ENCODE measurements around the gene KLK15.

Gene KLK15

DNA sequence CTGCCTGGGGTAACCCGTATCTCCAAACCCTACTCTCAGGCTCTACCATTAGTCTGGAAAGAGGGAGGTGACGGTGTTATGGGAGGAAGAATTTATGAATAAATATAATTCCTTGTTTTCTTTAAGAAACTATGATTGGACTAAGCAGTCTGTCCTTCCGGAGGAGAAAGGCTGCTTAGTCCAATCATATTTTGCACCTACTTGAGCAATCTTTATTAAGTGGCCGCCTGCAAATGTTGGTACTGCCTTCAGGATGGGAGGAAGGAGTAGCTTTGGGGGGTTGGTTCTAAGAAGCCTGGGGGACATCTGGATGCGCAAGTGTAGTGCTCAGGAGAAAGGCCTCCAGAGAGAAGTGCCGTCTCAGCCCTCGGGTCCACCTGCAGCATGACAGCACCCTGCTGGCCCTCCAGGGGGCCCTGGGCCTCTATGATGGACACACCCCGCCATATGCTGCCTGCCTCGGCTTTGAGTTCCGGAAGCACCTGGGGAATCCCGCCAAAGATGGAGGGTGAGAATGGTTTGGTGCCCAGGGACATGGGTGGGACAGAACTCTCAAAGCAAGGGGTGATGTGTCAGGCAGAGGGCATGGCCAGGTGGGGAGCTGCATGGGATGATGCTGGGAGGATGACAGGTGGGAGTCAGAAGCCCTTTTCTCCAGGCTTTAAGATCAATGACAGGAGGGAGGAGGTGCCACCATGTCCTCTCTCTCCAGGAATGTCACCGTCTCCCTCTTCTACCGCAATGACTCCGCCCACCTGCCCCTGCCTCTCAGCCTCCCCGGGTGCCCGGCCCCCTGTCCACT is 39.1 kb downstream of the KLK15 start:
- H3K4me3 ChIP-seq = no peak overlapping the region
- H3K9ac ChIP-seq (ENCODE audit: insufficient read length) = no peak overlapping the region
- DNase-seq (ENCODE audit: low read depth, low spot score) = no peak
- no peaks in the 10 kb centered on the region for H3K9me3 ChIP-seq (ENCODE audit: low read depth, low read length)
- H3K27ac ChIP-seq = no peak overlapping the region
- peaks cover 22% of the 10 kb centered on the region for H3K36me3 ChIP-seq (ENCODE audit: insufficient read depth, low read length)
- TF ChIP-seq EZH2 (IDR thresholded peaks at IDR 0.05) = no peak
- no peak; the same call in 1 of the 2 replicates for TF ChIP-seq POLR2AphosphoS5 (IDR thresholded peaks at IDR 0.05; ENCODE audit: borderline replicate concordance, low read depth, low read length)
- no peak for TF ChIP-seq FOXP2 (optimal IDR thresholded peaks at IDR 0.05; ENCODE audit: control extremely low read depth, extremely low read length, insufficient read depth)

DNA sequence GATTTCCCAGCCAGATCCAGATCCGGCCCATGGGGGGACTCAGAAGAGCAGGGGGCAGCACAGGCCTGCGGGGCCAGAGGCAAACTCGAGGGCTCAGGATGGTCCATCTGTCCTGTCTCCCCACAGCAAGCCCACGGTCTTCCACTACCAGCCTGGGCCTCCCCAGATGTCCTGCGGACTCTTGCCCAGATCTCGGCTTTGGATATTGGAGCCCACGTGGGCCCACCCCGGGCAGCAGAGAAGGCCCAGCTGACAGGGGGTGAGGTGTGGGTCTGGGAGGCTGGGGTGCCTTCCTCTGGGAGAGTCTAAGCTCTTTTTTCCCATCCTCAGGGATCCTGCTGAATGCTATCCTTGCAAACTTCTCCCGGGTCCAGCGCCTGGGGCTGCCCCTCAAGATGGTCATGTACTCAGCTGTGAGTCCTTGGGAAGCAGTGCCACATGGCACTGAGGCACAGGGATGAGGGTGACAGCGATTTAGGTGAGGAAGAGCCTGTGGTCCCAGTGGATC is 39.8 kb downstream of the KLK15 start:
- TF ChIP-seq POLR2AphosphoS5 (IDR thresholded peaks at IDR 0.05; ENCODE audit: borderline replicate concordance, low read depth, low read length) (no peak), EZH2 (IDR thresholded peaks at IDR 0.05) (no peak), FOXP2 (optimal IDR thresholded peaks at IDR 0.05; ENCODE audit: control extremely low read depth, extremely low read length, insufficient read depth) (no peak)
- H3K27ac ChIP-seq = no peak overlapping the region
- no peak for DNase-seq (ENCODE audit: low read depth, low spot score)
- H3K9me3 ChIP-seq (ENCODE audit: low read depth, low read length) = no peaks in the 10 kb centered on the region
- H3K4me3 ChIP-seq = no peak overlapping the region
- H3K36me3 ChIP-seq (ENCODE audit: insufficient read depth, low read length) = peaks cover 15% of the 10 kb centered on the region
- H3K9ac ChIP-seq (ENCODE audit: insufficient read length) = no peak overlapping the region

DNA sequence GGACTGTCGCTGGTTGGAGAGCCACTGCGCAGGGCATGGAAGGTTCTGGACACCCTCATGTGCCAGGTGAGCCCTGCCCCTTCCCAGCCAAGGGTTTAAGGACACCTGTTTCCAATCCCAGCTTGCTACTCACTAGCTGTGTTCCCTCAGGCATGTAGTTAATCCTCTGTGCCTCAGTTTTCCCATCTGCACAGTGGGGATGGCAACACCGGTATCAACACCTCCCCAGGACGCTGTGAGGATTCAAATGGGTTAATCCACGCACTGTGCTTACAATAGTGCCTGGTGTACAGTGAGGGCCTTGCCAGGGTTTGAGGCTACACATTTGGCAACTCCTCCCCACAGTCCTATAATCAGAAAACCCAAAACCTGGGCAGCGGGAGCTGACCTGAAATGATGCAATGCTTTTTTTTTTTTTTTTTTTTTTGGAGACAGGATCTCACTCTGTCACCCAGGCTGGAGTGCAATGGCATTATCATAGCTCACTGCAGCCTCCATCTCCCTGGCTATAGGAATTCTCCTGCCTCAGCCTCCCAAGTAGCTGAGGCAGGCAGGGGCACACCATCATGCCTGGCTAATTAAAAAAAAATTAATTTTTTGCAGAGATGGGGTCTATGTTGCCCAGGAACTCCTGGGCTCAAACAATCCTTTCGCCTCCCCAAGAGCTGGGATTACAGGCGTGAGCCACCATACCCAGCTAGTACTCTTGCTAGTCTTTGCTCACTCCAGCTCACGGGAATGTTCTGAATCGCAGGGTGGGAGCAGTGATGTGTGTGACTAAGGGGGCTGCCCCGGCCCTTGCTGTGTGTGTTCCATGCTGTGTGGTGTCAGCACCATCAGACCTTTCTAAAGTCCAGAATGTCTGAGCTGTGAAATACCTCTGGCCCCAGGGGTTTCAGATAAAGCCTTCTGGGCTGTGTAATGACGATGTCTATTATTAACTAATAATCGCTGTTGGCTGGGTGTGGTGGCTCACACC is 40.8 kb downstream of the KLK15 start:
- Histone ChIP-seq H3K27ac (no peak overlapping the region), H3K9ac (ENCODE audit: insufficient read length) (no peak overlapping the region), H3K4me3 (no peak overlapping the region), H3K9me3 (ENCODE audit: low read depth, low read length) (no peaks in the 10 kb centered on the region), H3K36me3 (ENCODE audit: insufficient read depth, low read length) (peaks cover 5% of the 10 kb centered on the region)
- DNase-seq (ENCODE audit: low read depth, low spot score) = no peak
- TF ChIP-seq EZH2 (IDR thresholded peaks at IDR 0.05) (no peak), POLR2AphosphoS5 (IDR thresholded peaks at IDR 0.05; ENCODE audit: borderline replicate concordance, low read depth, low read length) (no peak), FOXP2 (optimal IDR thresholded peaks at IDR 0.05; ENCODE audit: control extremely low read depth, extremely low read length, insufficient read depth) (no peak)

DNA sequence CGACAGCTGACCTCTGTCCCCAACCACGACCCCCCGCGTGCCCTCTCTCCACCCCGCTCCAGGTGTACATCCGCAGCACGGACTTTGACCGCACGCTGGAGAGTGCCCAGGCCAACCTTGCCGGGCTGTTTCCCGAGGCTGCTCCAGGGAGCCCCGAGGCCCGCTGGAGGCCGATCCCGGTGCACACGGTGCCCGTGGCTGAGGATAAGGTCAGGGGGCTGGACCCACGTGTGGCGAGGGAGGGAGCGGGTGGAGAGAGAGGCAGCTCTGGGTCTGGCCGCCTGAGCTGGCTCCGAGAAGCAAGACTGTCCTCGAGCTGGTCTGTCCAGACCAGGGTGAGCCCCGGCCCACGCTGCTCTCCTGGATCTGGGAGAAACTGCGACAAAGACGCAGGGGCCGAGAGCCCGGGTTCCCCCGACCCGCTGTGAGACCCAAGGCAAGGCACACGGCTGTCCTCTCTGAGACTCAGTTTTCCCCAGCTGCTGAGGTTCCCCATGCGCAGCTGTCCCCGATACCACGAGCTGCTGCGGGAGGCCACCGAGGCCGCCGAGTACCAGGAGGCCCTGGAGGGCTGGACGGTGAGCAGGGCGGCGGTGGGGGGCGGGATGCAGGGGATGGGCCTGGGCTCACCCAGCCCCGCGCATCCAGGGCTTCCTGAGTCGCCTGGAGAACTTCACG is 41.6 kb downstream of the KLK15 start:
- TF ChIP-seq POLR2AphosphoS5 (IDR thresholded peaks at IDR 0.05; ENCODE audit: borderline replicate concordance, low read depth, low read length) = no peak
- TF ChIP-seq FOXP2 (optimal IDR thresholded peaks at IDR 0.05; ENCODE audit: control extremely low read depth, extremely low read length, insufficient read depth) = no peak
- no peak for TF ChIP-seq EZH2 (IDR thresholded peaks at IDR 0.05)
- H3K9ac ChIP-seq (ENCODE audit: insufficient read length) = no peak overlapping the region
- H3K36me3 ChIP-seq (ENCODE audit: insufficient read depth, low read length) = no peaks in the 10 kb centered on the region
- H3K4me3 ChIP-seq = no peak overlapping the region
- no peak overlapping the region for H3K27ac ChIP-seq
- DNase-seq (ENCODE audit: low read depth, low spot score) = no peak
- no peaks in the 10 kb centered on the region for H3K9me3 ChIP-seq (ENCODE audit: low read depth, low read length)

DNA sequence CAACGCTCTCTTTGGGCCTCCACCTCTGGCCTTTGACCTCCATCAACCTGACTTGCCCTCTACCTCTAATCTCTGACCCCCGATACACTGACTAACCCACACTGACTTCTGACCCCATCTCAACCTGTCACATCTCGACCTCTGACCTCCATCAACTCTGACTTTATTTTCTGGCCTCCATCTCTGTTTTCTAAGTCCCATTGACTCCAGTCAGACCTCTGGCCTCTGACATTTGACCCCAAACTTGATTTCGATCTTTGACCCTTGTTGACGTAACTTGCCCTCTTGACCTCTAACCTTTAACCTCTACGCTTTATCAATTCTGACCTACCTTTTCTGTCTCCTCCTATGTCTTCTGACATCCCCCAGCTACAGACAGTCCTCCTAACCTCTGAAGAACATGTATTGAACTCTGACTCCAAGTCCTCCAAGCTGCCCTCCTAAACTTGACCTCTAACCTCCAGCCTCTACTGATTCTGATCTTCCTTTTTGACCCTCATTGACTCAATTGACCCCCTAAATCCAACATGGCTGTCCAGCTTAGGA is 42.4 kb downstream of the KLK15 start:
- Histone ChIP-seq H3K27ac (no peak overlapping the region), H3K36me3 (ENCODE audit: insufficient read depth, low read length) (no peaks in the 10 kb centered on the region), H3K9me3 (ENCODE audit: low read depth, low read length) (no peaks in the 10 kb centered on the region), H3K4me3 (no peak overlapping the region), H3K9ac (ENCODE audit: insufficient read length) (no peak overlapping the region)
- TF ChIP-seq FOXP2 (optimal IDR thresholded peaks at IDR 0.05; ENCODE audit: control extremely low read depth, extremely low read length, insufficient read depth) (no peak), POLR2AphosphoS5 (IDR thresholded peaks at IDR 0.05; ENCODE audit: borderline replicate concordance, low read depth, low read length) (no peak), EZH2 (IDR thresholded peaks at IDR 0.05) (no peak)
- DNase-seq (ENCODE audit: low read depth, low spot score) = no peak

DNA sequence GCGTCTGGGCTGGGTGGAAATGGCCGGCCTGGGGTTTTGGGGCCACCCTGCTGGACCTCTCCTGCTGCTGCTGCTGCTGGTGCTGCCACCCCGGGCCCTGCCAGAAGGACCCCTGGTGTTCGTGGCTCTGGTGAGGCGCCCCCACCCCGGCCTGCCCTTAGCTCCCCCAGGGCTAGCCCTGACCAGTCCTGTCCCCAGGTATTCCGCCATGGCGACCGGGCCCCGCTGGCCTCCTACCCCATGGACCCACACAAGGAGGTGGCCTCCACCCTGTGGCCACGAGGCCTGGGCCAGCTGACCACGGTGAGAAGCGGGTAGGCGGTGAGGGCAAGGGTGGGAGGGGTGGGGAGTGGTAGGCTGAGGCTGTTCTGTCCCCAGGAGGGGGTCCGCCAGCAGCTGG is 43.0 kb downstream of the KLK15 start, which contains the start of gene ACP4:
Gene ACP4, plus strand, starts transcription at position 20 of the 400 bp plus-strand sequence. Its CDS starts 0 bp downstream, at position 20.
- H3K4me3 ChIP-seq = no peak within 1 kb of the TSS
- no peak within 1 kb of the TSS for H3K27ac ChIP-seq
- no peak for TF ChIP-seq FOXP2 (optimal IDR thresholded peaks at IDR 0.05; ENCODE audit: control extremely low read depth, extremely low read length, insufficient read depth)
- DNase-seq (ENCODE audit: low read depth, low spot score) = no peak
- no peak within 1 kb of the TSS for H3K9ac ChIP-seq (ENCODE audit: insufficient read length)
- no peaks in the 10 kb centered on the region for H3K36me3 ChIP-seq (ENCODE audit: insufficient read depth, low read length)
- H3K9me3 ChIP-seq (ENCODE audit: low read depth, low read length) = no peaks in the 10 kb centered on the region

DNA sequence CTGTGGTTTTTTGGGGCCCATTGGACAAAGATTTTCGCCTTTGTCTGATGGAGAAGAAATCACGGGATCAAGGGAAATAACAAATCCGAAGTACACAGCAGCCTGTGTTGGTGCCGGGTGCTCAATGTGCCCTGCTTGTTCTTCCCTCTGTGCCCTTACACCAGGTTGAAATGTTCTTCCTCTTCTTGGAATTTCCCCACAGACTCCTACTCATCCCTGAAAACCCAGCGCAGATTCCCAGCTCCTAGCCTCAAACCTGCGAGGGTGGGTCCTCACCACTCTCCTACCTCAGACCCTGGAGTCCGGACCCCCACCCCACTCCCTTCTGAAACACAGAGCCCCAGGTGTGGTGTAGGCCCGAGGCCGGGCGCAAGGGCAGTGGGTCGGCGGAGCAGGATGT is 48.0 kb downstream of the KLK15 start:
- Histone ChIP-seq H3K36me3 (ENCODE audit: insufficient read depth, low read length) (no peaks in the 10 kb centered on the region), H3K9me3 (ENCODE audit: low read depth, low read length) (no peaks in the 10 kb centered on the region), H3K4me3 (no peak overlapping the region), H3K27ac (no peak overlapping the region), H3K9ac (ENCODE audit: insufficient read length) (no peak overlapping the region)
- no peak for DNase-seq (ENCODE audit: low read depth, low spot score)
- no peak for TF ChIP-seq FOXP2 (optimal IDR thresholded peaks at IDR 0.05; ENCODE audit: control extremely low read depth, extremely low read length, insufficient read depth)
- no peak for TF ChIP-seq POLR2AphosphoS5 (IDR thresholded peaks at IDR 0.05; ENCODE audit: borderline replicate concordance, low read depth, low read length)
- TF ChIP-seq EZH2 (IDR thresholded peaks at IDR 0.05) = no peak
